OCI-LY7 (cell line): Measurements from ENCODE around the gene NSUN7. TPM values are rescaled to one million over a fixed set of nuclear protein-coding genes. Genes with fewer than 3 reads are reported as not detected.

Experiments
- BruUV-seq: library from RNA; stranded (reverse); fragments of 400-500 nt; replicated peaks from 2 replicates; lab custom pipeline; 2021; lab: Mats Ljungman, UMichigan
- CTCF ChIA-PET: fragments of 300-600 bp; sonication (Branson Sonifier 250); formaldehyde crosslinking; loops from one replicate; lab custom pipeline; 2022; ENCODE audit warnings: antibody characterized with exemption; ENCODE audit not compliant: unreplicated experiment; lab: Charles Lee
- POLR2A ChIA-PET: fragments of 300-600 bp; sonication (Branson Sonifier 250); formaldehyde crosslinking; loops from one replicate; lab custom pipeline; 2022; ENCODE audit warnings: antibody characterized with exemption; lab: Charles Lee
- DNase-seq: peaks from one replicate; pipeline ENCODE4 v3.0.0-alpha.2; 2015; ENCODE audit warnings: low spot score
- H2AFZ ChIP-seq: fragments of 200-600 bp; sonication (generic), shearing (Covaris generic); 2 replicates; pipeline ENCODE4 v1.6.1; 2014; ENCODE audit warnings: mild to moderate bottlenecking, antibody characterized with exemption, low read length, moderate library complexity
- H3K27ac ChIP-seq: fragments of 200-600 bp; sonication (generic); 2 replicates; pipeline ENCODE4 v1.5.1; 2014; ENCODE audit warnings: mixed run types, low read depth, mild to moderate bottlenecking, moderate library complexity, low read length, inconsistent platforms; ENCODE audit not compliant: poor library complexity, severe bottlenecking
- H3K36me3 ChIP-seq: fragments of 200-600 bp; sonication (generic); 2 replicates; pipeline ENCODE4 v1.6.1; 2014; ENCODE audit warnings: mild to moderate bottlenecking, antibody characterized with exemption, low read length, moderate library complexity, mixed read lengths; ENCODE audit not compliant: insufficient read depth
- H3K4me1 ChIP-seq: fragments of 200-600 bp; sonication (generic); 2 replicates; pipeline ENCODE4 v1.5.1; 2014; ENCODE audit warnings: mild to moderate bottlenecking, low read length; ENCODE audit not compliant: insufficient read depth, poor library complexity, severe bottlenecking
- H3K4me2 ChIP-seq: fragments of 200-600 bp; sonication (generic); 2 replicates; pipeline ENCODE4 v1.6.1; 2014; ENCODE audit warnings: mild to moderate bottlenecking, low read length
- H3K4me3 ChIP-seq: fragments of 200-600 bp; sonication (generic); 2 replicates; pipeline ENCODE4 v1.5.1; 2014; ENCODE audit warnings: mild to moderate bottlenecking, low read depth, low read length; ENCODE audit not compliant: poor library complexity, severe bottlenecking
- H3K79me2 ChIP-seq: fragments of 200-600 bp; sonication (generic); 2 replicates; pipeline ENCODE4 v1.6.1; 2016; ENCODE audit warnings: low read depth, mild to moderate bottlenecking, low read length, moderate library complexity, mixed read lengths; ENCODE audit not compliant: insufficient read depth
- H3K9me2 ChIP-seq: fragments of 200-600 bp; sonication (generic); 2 replicates; pipeline ENCODE4 v1.6.1; 2016; ENCODE audit warnings: mild to moderate bottlenecking, low read length, mixed read lengths; ENCODE audit not compliant: insufficient read depth
- H3K9me3 ChIP-seq: fragments of 200-600 bp; sonication (generic); 2 replicates; pipeline ENCODE4 v1.6.1; 2014; ENCODE audit warnings: mild to moderate bottlenecking, mixed run types, low read length, mixed read lengths
- H4K20me1 ChIP-seq: fragments of 200-600 bp; sonication (generic); 2 replicates; pipeline ENCODE4 v1.6.1; 2014; ENCODE audit warnings: mild to moderate bottlenecking, antibody characterized with exemption, low read length, moderate library complexity, mixed read lengths; ENCODE audit not compliant: insufficient read depth
- CTCF ChIP-seq: fragments of 200-600 bp; sonication (generic); conservative IDR thresholded peaks from 2 replicates; pipeline ENCODE4 v1.5.1; 2014; ENCODE audit warnings: mild to moderate bottlenecking, antibody characterized with exemption, low read length, moderate library complexity, mixed read lengths
- EZH2phosphoT487 ChIP-seq: fragments of 200-600 bp; sonication (generic); IDR thresholded peaks from 2 replicates; pipeline ENCODE4 v1.6.1; 2018; ENCODE audit warnings: low read depth, borderline replicate concordance, mild to moderate bottlenecking, mixed run types, antibody characterized with exemption, low read length, moderate library complexity, mixed read lengths
- intact Hi-C: fragments of 100-400 bp; cut with micrococcal nuclease; formaldehyde crosslinking; loops from one replicate; pipeline ENCODE4 v1.10.0; 2022; ENCODE audit not compliant: unreplicated experiment
- total RNA-seq, 2 experiments: library from RNA; depleted of rRNA in 1 of 2; stranded (reverse); fragments of >200 nt in 1 of 2; shearing (Covaris generic) in 1 of 2; gene quantifications; 2 replicates each; pipeline ENCODE4 v1.2.3, GENCODE V29; 2014 to 2022

NSUN7 gene
- total RNA-seq, 2 experiments from 2014 or later: 0.13 TPM; not detected in 1

GRCh38 chr4:40822420-40823166 is 72.8 kb downstream of the NSUN7 start:
- Histone ChIP-seq H3K4me2 (no peak overlapping the region), H3K36me3 (peaks cover 47% of the 10 kb centered on the region), H3K4me1 (no peaks in the 10 kb centered on the region), H3K9me3 (no peaks in the 10 kb centered on the region), H3K4me3 (no peak overlapping the region), H4K20me1 (no peaks in the 10 kb centered on the region), H2AFZ (no peak overlapping the region), H3K9me2 (no peaks in the 10 kb centered on the region), H3K27ac (no peak overlapping the region), H3K79me2 (no peaks in the 10 kb centered on the region)
- DNase-seq: no peak
- intact Hi-C loops: no loop called here
- CTCF ChIA-PET: no interaction called here
- TF ChIP-seq CTCF: no peak
- POLR2A ChIA-PET: no interaction called here
- BruUV-seq: no TSS peak

- TF ChIP-seq CTCF (no peak), EZH2phosphoT487 (no peak)
- no peaks in the 10 kb centered on the region for H3K79me2 ChIP-seq
- H4K20me1 ChIP-seq: no peaks in the 10 kb centered on the region
- H3K9me2 ChIP-seq: no peaks in the 10 kb centered on the region
- H3K36me3 ChIP-seq: peaks cover 64% of the 10 kb centered on the region
- no peaks in the 10 kb centered on the region for H3K4me1 ChIP-seq
- no peak overlapping the region for H2AFZ ChIP-seq
- POLR2A ChIA-PET: interaction anchor here (0.7 kb wide), 1 partner anchor 52 kb away, joined by 4 read pairs; no protein-coding TSS in a partner anchor
- H3K4me2 ChIP-seq: no peak overlapping the region
- no peak overlapping the region for H3K4me3 ChIP-seq
- CTCF ChIA-PET: interaction anchor here (0.9 kb wide), 1 partner anchor 16 kb away, joined by 4 read pairs; no protein-coding TSS in a partner anchor
- intact Hi-C loops: no loop called here
- no peak for DNase-seq
- no peaks in the 10 kb centered on the region for H3K9me3 ChIP-seq
- no peak overlapping the region for H3K27ac ChIP-seq
- no TSS peak for BruUV-seq
These were observed 75.5 kb downstream of the NSUN7 start for GRCh38 chr4:40825014-40825838.
